Endometrial microvascular endothelial cells (primary cell): ENCODE results near the gene FBXL13. TPM values are rescaled to one million over a fixed set of nuclear protein-coding genes. Genes with fewer than 3 reads are reported as not detected.
"Not testable (repeated sequence)": the region's sequence is repeated elsewhere in the genome, so short reads cannot be mapped to it uniquely, and the experiment has no call there.

Experiments used
- in situ Hi-C: cut with HindIII; loops from 2 replicates; pipeline ENCODE4 v1.10.0; 2017; ENCODE audit warnings: low sequenced_read_pairs, low pct_unique_long_range_greater_than_20kb; ENCODE audit errors: inconsistent ontology term
- total RNA-seq: library from RNA; depleted of rRNA; stranded (reverse); fragments of >200 nt; gene quantifications from one replicate; pipeline ENCODE4 v1.2.3, GENCODE V29; 2015; ENCODE audit errors: inconsistent ontology term

The FBXL13 gene
- total RNA-seq, 1 donor from 2014 or later: 3.4 TPM

- in situ Hi-C loops: no loop called here
Observed at GRCh38 chr7:103083210-103083609, 8.6 kb upstream of the FBXL13 start.

- in situ Hi-C loops: no loop called here
Observed at GRCh38 chr7:103082497-103082896, 7.9 kb upstream of the FBXL13 start.

DNA sequence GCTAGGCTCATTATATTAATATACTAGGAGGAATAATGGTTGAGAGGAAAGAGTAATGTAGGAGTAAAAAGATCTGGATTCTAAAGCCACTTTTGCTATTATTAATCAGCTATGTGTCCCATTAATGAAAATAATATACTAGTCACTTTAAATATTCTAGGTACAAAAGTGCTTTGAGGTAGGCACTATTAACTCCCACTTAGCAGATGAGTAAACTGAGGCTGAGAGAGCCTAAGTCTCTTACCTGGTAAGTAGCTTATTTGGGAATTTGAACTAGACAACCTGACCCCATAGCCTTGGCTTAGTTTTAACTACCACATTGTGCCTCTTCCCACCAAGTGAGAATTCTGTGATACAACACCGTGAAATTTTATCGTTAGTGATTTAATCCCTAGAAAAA, 6.3 kb upstream of the FBXL13 start:
- in situ Hi-C loops: no loop called here

DNA sequence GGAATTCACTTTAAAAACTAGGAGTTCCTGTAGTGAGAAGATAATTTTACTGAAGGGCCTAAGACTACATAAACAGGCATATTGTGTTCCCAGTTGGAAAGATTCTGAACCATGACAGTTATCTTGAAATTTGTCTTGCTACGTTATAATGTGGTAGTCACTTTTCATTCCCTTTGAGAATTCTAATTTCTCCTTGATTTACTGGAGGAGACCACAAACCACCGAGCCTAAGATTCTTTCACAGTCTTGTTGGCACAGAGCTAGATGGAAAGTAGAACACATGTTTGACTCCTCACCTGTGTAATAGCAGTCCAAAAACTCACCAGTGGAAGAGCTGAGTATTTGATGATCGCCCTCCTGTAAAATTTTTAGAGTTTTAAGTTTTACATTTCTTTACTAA, 5.2 kb upstream of the FBXL13 start:
- in situ Hi-C loops: no loop called here

DNA sequence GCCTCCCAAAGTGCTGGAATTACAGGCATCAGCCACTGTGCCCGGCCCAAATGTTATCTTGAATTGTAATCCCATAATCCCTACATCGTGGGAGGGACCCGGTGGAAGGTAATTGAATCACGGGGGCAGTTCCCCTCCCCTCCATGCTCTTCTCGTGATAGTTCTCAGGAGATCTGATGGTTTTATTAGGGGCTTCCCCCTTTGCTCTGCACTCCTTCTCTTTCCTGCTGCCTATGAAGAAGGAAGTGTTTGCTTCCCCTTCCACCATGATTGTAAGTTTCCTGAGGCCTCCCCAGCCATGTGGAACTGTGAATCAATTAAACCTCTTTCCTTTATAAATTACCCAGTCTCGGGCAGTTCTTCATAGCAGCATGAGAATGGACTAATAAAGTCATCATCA, 3.6 kb upstream of the FBXL13 start:
- in situ Hi-C loops: not testable (repeated sequence)

DNA sequence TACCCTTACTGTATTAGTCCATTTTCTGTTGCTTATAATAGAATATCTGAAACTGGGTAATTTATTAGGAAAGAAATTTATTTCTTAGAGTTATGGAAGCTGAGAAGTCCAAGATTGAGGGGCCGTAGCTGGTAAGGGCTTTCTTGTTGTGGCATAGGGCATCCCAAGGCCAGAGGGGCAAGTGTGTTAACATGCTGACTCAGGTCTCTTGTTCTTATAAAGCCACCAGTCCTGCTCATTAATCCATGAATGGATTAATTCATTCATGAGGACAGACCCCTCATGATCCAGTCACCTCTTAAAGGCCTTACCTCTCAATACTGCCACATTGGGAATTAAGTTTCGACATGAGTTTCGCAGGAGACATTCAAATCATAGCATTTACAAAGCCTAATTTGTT, 2.7 kb upstream of the FBXL13 start:
- in situ Hi-C loops: no loop called here

DNA sequence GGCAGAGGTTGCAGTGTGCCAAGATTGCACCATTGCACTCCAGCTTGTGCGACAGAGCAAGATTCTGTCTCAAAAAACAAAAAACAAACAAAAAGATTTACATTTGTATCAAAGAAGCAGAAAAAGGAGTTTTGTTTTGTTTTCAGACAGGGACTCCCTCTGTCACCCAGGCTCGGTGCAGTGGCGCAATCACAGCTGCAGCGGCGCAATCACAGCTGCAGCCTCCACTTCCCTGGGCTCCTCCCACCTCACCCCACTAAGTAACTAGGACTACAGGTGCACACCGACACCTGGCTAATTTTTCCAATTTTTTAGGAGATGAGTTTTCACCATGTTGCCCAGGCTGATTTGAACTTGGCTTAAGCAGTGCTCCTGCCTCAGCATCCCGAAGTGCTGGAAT, 2.2 kb upstream of the FBXL13 start:
- in situ Hi-C loops: no loop called here

DNA sequence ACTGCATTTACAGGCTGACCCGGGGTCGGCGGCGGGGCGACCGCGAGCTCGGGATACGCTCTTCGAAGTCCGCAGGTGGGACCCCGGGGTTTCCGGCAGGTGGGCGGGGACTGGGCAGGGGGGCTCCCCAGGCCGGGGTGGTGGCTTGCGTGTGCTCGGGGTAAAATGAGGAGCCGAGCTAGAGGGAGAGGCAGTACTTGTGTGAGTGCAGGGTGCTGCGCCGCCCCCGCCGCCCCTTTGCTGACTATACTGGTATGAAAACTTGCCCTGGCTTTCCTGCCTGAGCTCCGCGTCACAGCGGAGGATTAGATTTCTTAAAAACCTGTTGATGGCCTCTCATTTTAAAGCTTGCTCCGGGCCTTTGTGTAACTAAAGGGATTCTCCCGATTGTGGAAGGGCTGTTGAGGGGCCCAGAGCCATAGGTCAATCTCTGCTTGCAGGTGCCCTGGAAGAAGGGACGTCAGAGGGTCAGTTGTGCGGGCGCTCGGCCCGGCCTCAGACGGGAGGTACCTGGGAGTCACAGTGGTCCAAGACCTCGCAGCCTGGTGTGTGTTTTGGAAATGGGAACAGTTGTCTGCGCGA, 832 bp upstream of the FBXL13 start:
- in situ Hi-C loops: no loop called here

DNA sequence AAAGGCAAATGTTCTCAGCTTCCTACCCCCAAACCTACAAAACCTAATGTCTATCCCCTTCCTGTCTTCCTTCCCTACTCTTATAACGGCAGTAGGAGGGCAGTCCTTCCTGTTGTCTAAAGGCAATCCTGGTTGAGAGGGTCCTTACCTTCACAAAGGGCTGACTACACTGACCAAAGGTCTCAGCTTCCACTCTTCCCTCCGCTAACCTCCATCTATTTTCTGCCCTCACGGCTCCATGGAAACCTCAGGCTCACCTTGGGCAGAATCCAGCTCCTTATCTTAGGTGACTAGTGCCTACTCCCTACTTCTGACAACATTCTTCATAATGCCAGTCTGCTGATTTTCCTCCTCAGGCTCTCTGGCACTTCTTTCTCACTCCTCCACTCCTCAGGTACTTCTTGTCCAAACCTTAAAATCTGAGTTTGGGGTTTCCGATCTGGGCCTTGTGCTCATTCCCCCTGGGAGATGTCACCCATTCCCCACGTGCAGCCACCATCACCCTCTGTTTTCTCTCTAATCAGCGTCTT, 542 bp downstream of the FBXL13 start:
- in situ Hi-C loops: no loop called here

- in situ Hi-C loops: no loop called here
Observed at GRCh38 chr7:103071000-103071399, 3.6 kb downstream of the FBXL13 start.

- in situ Hi-C loops: no loop called here
Observed at GRCh38 chr7:103068414-103069403, 5.9 kb downstream of the FBXL13 start.

- in situ Hi-C loops: no loop called here
Observed at GRCh38 chr7:103065667-103066066, 8.9 kb downstream of the FBXL13 start.

DNA sequence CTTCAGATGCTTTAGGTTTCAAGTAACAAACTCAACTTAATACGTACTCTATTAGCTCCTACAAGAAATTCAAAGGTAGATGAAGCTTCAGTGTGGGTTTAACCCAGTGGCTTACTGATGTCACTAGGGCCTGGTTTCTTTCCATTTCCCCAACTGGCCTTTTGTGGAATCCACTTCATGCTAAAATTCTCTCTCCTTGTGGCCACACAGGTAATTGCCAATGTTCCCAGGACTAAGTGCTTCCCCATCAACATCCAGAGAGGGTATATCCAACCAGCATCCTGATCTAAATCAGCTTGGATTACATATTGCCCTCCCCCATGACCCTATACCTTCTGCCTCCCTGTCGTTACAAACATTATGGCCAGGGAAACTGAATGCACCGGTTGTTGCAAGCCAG, 10.7 kb downstream of the FBXL13 start:
- in situ Hi-C loops: no loop called here

DNA sequence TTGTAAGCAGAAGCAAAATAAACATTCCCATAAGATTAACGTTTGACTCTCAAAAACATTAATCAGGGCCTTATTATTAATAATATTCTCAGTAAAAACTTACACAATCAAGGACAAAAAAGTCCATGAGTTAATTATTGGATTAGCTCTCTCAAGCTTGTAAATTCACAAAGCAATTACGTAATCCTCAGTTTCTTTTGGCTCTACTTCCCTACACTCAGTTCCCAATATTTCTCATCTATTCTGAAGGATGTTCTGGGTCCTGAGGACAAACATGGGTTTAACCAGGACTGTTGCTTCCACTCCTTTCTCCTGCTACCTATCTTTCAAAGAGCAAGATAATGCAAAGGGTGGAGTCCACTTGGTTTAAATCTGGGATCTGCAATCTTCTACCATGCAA, 15.1 kb downstream of the FBXL13 start:
- in situ Hi-C loops: no loop called here

- in situ Hi-C loops: no loop called here
Observed at GRCh38 chr7:103058122-103058521, 16.5 kb downstream of the FBXL13 start.

DNA sequence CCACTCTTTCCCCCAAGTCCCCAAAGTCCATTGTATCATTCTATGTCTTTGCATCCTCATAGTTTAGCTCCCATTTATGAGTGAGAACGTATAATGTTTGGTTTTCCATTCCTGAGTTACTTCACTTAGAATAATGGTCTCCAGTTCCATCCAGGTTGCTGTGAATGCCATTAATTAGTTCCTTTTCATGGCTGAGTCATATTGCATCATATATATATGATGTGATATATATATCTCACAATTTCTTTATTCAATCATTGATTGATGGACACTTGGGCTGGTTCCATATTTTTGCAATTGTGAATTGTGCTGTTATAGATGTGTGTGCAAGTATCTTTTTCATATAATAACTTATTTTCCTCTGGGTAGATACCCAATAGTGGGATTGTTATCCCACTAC, 18.6 kb downstream of the FBXL13 start:
- in situ Hi-C loops: not testable (repeated sequence)

- in situ Hi-C loops: no loop called here
Observed at GRCh38 chr7:103051519-103051918, 23.1 kb downstream of the FBXL13 start.

- in situ Hi-C loops: no loop called here
Observed at GRCh38 chr7:103048833-103049232, 25.8 kb downstream of the FBXL13 start.

DNA sequence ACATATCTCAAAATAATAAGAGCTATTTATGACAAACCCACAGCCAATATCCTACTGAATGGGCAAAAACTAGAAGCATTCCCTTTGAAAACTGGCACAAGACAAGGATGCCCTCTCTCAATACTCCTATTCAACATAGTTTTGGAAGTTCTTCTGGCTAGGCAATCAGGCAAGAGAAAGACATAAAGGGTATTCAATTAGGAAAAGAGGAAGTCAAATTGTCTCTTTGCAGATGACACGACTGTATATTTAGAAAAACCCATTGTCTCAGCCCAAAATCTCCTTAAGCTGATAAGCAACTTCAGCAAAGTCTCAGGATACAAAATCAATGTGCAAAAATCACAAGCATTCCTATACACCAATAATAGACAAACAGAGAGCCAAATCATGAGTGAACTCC, 32.8 kb downstream of the FBXL13 start:
- in situ Hi-C loops: not testable (repeated sequence)
